HUES48 (cell line): ENCODE results near the gene CIITA.

Source experiments
- H3K27ac ChIP-seq: one replicate; pipeline ENCODE4 v1.7.0; 2013; ENCODE audit warnings: low read depth, low read length, inconsistent platforms
- H3K27me3 ChIP-seq: 2 replicates; pipeline ENCODE4 v1.6.1; 2013; ENCODE audit warnings: mild to moderate bottlenecking, low read length; ENCODE audit not compliant: control insufficient read depth, insufficient read depth
- H3K36me3 ChIP-seq: 2 replicates; pipeline ENCODE4 v1.6.1; 2013; ENCODE audit warnings: low read length; ENCODE audit not compliant: control insufficient read depth, insufficient read depth
- H3K4me1 ChIP-seq: 2 replicates; pipeline ENCODE4 v1.6.1; 2013; ENCODE audit warnings: mild to moderate bottlenecking, low read length; ENCODE audit not compliant: control insufficient read depth, insufficient read depth
- H3K4me3 ChIP-seq: 2 replicates; pipeline ENCODE4 v1.5.1; 2013; ENCODE audit warnings: mild to moderate bottlenecking, low read depth, low read length
- H3K9ac ChIP-seq: 2 replicates; pipeline ENCODE4 v1.6.1; 2013; ENCODE audit warnings: mild to moderate bottlenecking, low read depth, low read length, moderate library complexity
- H3K9me3 ChIP-seq: 2 replicates; pipeline ENCODE4 v1.6.1; 2013; ENCODE audit warnings: low read length; ENCODE audit not compliant: control insufficient read depth, insufficient read depth

The CIITA gene

DNA sequence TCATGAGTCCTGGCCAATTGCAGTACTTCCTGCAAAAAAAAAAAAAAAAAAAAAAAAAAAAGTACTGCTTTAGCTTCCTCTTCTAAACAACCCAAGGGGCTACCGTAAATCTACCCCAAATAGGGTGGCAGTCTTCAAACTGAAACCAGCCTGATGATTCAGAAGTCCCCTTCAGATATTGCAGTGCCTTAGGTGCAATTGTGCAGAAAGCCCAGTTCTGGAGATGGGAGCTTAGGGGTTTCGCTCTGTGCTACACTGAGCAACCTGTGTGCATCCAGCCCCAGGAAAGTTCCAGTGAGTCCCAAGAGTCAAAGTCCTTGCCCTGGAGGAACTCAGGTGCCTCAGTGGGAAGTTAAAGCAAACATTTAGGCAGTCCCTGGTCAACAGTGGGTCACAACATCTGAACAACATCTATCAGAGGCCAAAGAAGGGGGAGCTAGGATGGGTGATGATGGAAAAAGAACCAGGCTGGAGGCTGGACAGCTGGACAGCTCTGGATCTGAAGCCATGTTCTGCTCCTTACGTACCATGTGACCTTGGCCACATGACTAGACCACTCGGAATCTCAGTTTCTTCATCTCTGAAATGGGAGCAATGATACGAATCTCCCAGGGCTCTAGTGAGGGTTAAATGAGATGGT, 6.7 kb upstream of the CIITA start:
- no peak overlapping the region for H3K4me3 ChIP-seq
- H3K36me3 ChIP-seq: no peaks in the 10 kb centered on the region
- H3K27me3 ChIP-seq: no peaks in the 10 kb centered on the region
- 0 out of 2 replicates have a peak, but pooled peaks cover 3% of the 10 kb centered on the region for H3K4me1 ChIP-seq
- H3K9ac ChIP-seq: no peak overlapping the region
- no peaks in the 10 kb centered on the region for H3K9me3 ChIP-seq
- no peak overlapping the region for H3K27ac ChIP-seq

GRCh38 chr16:10870808-10871156, 6.2 kb upstream of the CIITA start:
- Histone ChIP-seq H3K27me3 (no peaks in the 10 kb centered on the region), H3K27ac (no peak overlapping the region), H3K4me3 (no peak overlapping the region)

DNA sequence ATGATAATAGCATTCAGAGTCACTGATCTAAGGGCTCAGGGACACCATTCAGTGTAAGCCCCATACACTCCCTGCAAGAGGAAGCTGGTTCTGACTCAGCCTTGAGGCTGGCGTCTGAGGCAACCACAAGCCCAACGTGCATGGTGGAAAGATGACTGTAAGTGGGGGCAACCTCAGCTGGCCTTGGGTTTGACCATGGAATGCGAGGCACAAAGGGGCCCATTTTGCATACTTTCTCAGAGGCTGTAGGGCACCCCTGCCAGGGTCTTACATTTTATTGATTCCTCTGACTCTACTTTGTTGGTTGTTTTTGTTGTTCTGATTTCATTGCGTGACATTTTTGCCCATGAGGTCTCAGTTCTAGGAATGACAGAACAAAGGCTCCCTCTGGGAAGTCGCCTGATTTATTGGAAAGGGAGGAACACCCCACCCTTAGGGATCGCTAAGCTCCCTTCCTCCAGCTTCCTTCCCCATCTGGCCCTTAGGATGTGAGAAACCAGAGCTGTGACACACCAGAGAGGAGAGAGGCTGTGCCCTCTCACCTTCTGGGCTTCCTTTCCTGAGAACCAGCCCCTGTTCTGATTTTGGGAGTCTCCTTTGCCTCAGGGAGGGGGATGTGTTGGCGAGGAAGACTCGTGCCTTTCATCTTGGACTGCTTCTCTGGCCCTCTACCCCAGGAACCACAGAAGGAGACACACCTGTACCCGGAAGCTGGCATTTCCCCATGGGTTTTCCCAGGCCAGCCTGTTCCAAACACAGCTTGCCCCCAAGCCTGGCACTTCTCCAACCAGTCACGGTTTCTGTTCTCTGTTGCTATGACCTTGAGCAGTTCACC, 5.6 kb upstream of the CIITA start:
- Histone ChIP-seq H3K4me1 (0 out of 2 replicates have a peak, but pooled peaks cover 3% of the 10 kb centered on the region), H3K9ac (no peak overlapping the region), H3K9me3 (no peaks in the 10 kb centered on the region), H3K27me3 (no peaks in the 10 kb centered on the region), H3K27ac (no peak overlapping the region), H3K36me3 (no peaks in the 10 kb centered on the region), H3K4me3 (no peak overlapping the region)

More at GRCh38 chr16:10870808-10871156, 6.2 kb upstream of the CIITA start:
- H3K9me3 ChIP-seq: no peaks in the 10 kb centered on the region
- no peaks in the 10 kb centered on the region for H3K36me3 ChIP-seq
- H3K9ac ChIP-seq: no peak overlapping the region
- H3K4me1 ChIP-seq: 0 out of 2 replicates have a peak, but pooled peaks cover 3% of the 10 kb centered on the region

GRCh38 chr16:10876315-10876714, 687 bp upstream of the CIITA start:
- Histone ChIP-seq H3K36me3 (no peaks in the 10 kb centered on the region), H3K9me3 (no peaks in the 10 kb centered on the region), H3K27me3 (peaks cover 37% of the 10 kb centered on the region), H3K4me3 (no peak overlapping the region), H3K27ac (no peak overlapping the region), H3K4me1 (peaks cover 4% of the 10 kb centered on the region; the same call in 1 of the 2 replicates), H3K9ac (no peak overlapping the region)

GRCh38 chr16:10877472-10877946, 507 bp downstream of the CIITA start:
- Histone ChIP-seq H3K27ac (no peak overlapping the region), H3K36me3 (no peaks in the 10 kb centered on the region), H3K27me3 (peaks cover 38% of the 10 kb centered on the region), H3K9me3 (no peaks in the 10 kb centered on the region), H3K4me1 (peaks cover 3% of the 10 kb centered on the region; the same call in 1 of the 2 replicates), H3K4me3 (no peak overlapping the region), H3K9ac (no peak overlapping the region)

DNA sequence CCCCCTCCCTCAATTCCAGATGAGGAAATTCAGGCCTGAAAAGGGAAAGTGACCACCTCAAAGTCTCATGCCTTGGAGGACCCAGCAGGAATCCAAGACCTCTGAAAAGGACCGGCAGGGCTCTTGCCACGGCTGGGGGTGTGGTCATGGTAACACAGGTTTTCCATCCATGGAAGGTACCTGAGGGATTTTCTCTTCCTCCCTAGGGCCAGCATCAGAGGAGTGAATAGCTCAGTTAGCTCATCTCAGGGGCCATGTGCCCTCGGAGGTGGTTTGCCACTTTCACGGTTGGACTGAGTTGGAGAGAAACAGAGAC, 1.3 kb downstream of the CIITA start:
- H3K36me3 ChIP-seq: no peaks in the 10 kb centered on the region
- no peak overlapping the region for H3K9ac ChIP-seq
- H3K27me3 ChIP-seq: peaks cover 38% of the 10 kb centered on the region
- no peaks in the 10 kb centered on the region for H3K9me3 ChIP-seq
- no peak overlapping the region for H3K27ac ChIP-seq
- peaks cover 3% of the 10 kb centered on the region; the same call in 1 of the 2 replicates for H3K4me1 ChIP-seq
- H3K4me3 ChIP-seq: no peak overlapping the region

DNA sequence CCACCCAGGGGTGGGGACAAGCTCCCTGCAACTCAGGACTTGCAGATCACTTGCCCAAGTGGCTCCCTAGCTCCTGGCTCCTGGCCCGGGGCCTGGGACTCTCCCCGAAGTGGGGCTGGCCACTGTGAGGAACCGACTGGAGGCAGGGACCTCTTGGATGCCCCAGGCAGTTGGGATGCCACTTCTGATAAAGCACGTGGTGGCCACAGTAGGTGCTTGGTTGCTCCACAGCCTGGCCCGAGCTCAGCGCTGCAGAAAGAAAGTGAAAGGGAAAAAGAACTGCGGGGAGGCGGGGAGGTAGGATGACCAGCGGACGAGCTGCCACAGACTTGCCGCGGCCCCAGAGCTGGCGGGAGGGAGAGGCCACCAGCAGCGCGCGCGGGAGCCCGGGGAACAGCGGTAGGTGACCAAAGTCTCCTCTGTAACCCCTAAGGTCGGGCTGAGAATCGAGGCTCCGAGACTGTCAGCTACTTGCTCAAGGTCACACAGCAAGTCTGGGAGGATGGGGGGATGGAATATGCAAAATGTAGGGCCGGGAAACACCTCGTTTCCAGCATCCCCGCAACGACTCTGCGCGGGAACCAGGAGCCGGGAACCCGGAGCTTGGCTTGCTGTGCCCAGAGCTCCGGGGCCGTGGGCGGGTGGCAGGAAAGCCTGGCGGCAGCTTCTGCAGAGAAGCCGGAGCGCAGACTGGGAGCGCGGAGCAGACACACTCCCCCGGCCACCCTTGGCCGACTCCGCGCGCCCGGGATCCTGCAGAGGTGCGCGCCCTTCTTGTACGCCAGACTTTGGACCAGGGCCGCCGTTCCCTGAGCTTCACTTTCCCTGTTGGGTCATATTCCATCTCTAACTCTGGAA, 1.9 kb downstream of the CIITA start:
- H3K4me1 ChIP-seq: peaks cover 3% of the 10 kb centered on the region; the same call in 1 of the 2 replicates
- peak overlapping the region; percentile 48 for H3K4me3 ChIP-seq
- no peaks in the 10 kb centered on the region for H3K36me3 ChIP-seq
- H3K9me3 ChIP-seq: no peaks in the 10 kb centered on the region
- H3K27me3 ChIP-seq: peaks cover 38% of the 10 kb centered on the region
- no peak overlapping the region; the same call in 1 of the 2 replicates for H3K9ac ChIP-seq
- H3K27ac ChIP-seq: no peak overlapping the region

DNA sequence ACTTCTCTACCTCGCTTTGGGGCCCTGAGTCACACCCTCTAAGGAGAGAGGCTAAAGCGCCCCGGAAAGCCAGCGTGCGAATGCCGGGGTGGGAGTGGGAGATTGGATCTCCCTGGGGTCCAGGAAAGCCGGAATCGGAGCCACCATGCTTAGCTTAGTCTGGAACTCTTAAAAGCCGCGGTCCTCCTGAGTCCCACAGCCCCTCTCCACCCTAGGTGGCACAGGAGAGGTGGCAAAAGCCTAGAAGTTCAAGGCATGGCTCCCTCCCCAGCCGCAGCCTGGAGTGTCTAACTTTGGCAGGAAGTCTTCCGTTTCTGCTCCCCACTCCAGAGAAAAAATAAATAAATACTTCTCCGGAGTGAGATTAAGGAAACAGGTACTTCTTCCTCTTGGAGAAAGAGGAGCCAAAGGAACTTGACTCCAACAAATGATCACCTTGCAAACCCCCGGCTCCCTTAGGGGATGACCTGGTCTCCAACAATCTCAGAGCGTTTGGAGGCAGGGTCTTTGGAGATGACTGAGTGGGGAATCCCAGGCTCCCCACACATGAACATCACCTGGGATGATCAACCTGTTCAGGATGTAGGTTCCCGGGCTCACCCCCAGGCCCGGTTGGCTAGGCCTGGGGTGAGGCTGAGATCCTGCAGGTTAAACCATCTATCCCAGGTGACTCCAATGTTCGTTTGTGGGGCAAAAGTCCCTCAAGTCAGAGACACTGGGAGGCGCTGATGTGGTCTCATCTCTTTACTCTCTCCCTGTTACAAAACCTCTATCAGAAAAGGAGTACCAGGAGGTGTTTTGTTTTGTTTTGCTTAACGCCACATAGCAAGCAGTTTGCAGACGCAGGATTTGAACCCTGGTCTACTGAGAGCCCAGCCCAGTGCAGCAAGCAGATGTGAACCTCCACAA, 2.9 kb downstream of the CIITA start:
- peaks cover 3% of the 10 kb centered on the region; the same call in 1 of the 2 replicates for H3K4me1 ChIP-seq
- peaks cover 38% of the 10 kb centered on the region for H3K27me3 ChIP-seq
- no peak overlapping the region for H3K9ac ChIP-seq
- peak overlapping the region; percentile 48; the same call in 1 of the 2 replicates for H3K4me3 ChIP-seq
- H3K36me3 ChIP-seq: no peaks in the 10 kb centered on the region
- H3K27ac ChIP-seq: no peak overlapping the region
- no peaks in the 10 kb centered on the region for H3K9me3 ChIP-seq

DNA sequence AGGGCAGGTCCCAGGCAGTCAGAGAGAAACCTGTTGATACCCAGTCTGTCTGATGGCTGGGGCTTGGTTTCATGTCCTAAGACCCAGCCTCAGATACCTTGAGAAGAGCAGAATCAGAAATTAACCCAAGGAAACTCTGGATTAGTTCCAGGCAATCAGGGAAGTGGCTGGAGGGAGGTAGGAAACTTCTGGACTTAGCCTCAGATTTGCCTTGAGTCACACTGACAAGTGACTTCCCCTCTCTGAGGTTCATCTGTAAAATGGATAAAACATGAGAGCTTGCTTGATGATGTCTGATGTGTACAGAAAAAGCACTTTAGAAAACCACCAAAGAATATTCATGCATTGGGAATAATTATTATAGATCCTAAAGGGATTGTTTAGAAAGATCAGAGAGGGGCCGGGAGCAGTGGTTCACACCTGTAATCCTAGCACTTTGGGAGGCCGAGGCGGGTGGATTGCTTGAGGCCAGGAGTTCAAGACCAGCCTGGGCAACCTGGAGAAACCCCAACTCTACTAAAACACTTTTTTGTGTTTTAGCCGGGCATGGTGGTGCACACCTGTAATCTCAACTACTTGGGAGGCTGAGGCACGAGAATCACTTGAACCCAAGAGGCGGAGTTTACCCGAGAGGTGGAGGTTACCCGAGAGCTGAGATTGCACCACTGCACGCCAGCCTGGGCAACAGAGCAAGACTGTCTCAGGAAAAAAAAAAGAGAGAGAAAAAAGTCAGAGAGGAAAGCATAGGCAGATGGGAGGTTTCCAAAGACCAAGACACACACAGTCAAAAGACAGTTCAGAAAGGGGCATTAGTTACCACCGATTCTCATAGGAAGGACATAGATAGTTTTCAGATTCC, 3.8 kb downstream of the CIITA start:
- Histone ChIP-seq H3K9me3 (no peaks in the 10 kb centered on the region), H3K27ac (no peak overlapping the region), H3K9ac (no peak overlapping the region), H3K27me3 (peaks cover 38% of the 10 kb centered on the region), H3K4me3 (no peak overlapping the region), H3K4me1 (peaks cover 3% of the 10 kb centered on the region; the same call in 1 of the 2 replicates), H3K36me3 (no peaks in the 10 kb centered on the region)
